D721Med (cell line): ENCODE measurements around the gene ATXN7.

Source experiments
- DNase-seq: peaks from one replicate; pipeline ENCODE4 v3.0.0; 2011; ENCODE audit warnings: low spot score; ENCODE audit not compliant: insufficient read length
- FAIRE-seq: peaks from 2 replicates; lab custom pipeline; 2011; peaks lifted over from hg19 to GRCh38; lab: Jason Lieb, UNC
- CTCF ChIP-seq: IDR thresholded peaks from 2 replicates; pipeline ENCODE4 v1.5.1; 2012; ENCODE audit warnings: mild to moderate bottlenecking, control low read depth; ENCODE audit not compliant: insufficient read depth; ENCODE audit errors: missing control alignments

The ATXN7 gene

GRCh38 chr3:63851287-63851686, 12.4 kb upstream of the ATXN7 start:
- no peak for TF ChIP-seq CTCF
- DNase-seq (no peak), FAIRE-seq (no peak)

- DNase-seq (no peak), FAIRE-seq (no peak)
- TF ChIP-seq CTCF = no peak
Measured at GRCh38 chr3:63853106-63853505, 10.6 kb upstream of the ATXN7 start.

- DNase-seq (no peak), FAIRE-seq (no peak)
- TF ChIP-seq CTCF = no peak
Measured at GRCh38 chr3:63855333-63855940, 8.2 kb upstream of the ATXN7 start.

GRCh38 chr3:63857311-63857710, 6.4 kb upstream of the ATXN7 start:
- no peak for DNase-seq

GRCh38 chr3:63860776-63861175, 2.9 kb upstream of the ATXN7 start:
- no peak for TF ChIP-seq CTCF
- no peak for DNase-seq
- FAIRE-seq = no peak

More at GRCh38 chr3:63857311-63857710, 6.4 kb upstream of the ATXN7 start:
- TF ChIP-seq CTCF = no peak
- peak; percentile 29 for FAIRE-seq

- TF ChIP-seq CTCF = no peak
- DNase-seq (no peak), FAIRE-seq (no peak)
Measured at GRCh38 chr3:63861306-63861705, 2.4 kb upstream of the ATXN7 start.

- no peak for TF ChIP-seq CTCF
- no peak for DNase-seq
- FAIRE-seq = no peak
Measured at GRCh38 chr3:63862804-63863149, 890 bp upstream of the ATXN7 start.
